HEK293 (cell line): ENCODE measurements around the gene MAN2B1.

Experiments
- BCL11B ChIP-seq: fragments of 450-650 bp; formaldehyde crosslinking; IDR thresholded peaks from 2 replicates; pipeline ENCODE4 v1.5.1; 2016; ENCODE audit warnings: low read depth, missing biosample characterization, missing genetic modification characterization
- GLIS2 ChIP-seq: fragments of 450-650 bp; formaldehyde crosslinking; IDR thresholded peaks from 2 replicates; pipeline ENCODE4 v1.5.1; 2016; ENCODE audit warnings: missing biosample characterization, missing genetic modification characterization
- HOXA7 ChIP-seq: sonication (generic); formaldehyde crosslinking; IDR thresholded peaks from 2 replicates; pipeline ENCODE4 v1.8.1; 2022; ENCODE audit warnings: missing genetic modification reagents, borderline replicate concordance
- KLF1 ChIP-seq: fragments of 450-650 bp; formaldehyde crosslinking; IDR thresholded peaks from 2 replicates; pipeline ENCODE4 v1.5.1; 2016; ENCODE audit warnings: missing biosample characterization, missing genetic modification characterization
- OSR2 ChIP-seq: fragments of 450-650 bp; formaldehyde crosslinking; IDR thresholded peaks from 2 replicates; pipeline ENCODE4 v1.5.1; 2016; ENCODE audit warnings: missing biosample characterization, missing genetic modification characterization
- ZEB2 ChIP-seq: fragments of 450-650 bp; formaldehyde crosslinking; IDR thresholded peaks from 2 replicates; pipeline ENCODE4 v1.5.1; 2016; ENCODE audit warnings: missing biosample characterization, missing genetic modification characterization
- ZFP41 ChIP-seq: fragments of 450-650 bp; formaldehyde crosslinking; IDR thresholded peaks from 2 replicates; pipeline ENCODE4 v1.5.1; 2016; ENCODE audit warnings: missing biosample characterization, missing genetic modification characterization, borderline replicate concordance
- ZIC2 ChIP-seq: fragments of 450-650 bp; formaldehyde crosslinking; IDR thresholded peaks from 2 replicates; pipeline ENCODE4 v1.5.1; 2016; ENCODE audit warnings: missing biosample characterization, missing genetic modification characterization
- ZNF10 ChIP-seq: fragments of 450-650 bp; formaldehyde crosslinking; IDR thresholded peaks from 2 replicates; pipeline ENCODE4 v1.5.1; 2017; ENCODE audit warnings: missing biosample characterization, missing genetic modification characterization
- ZNF202 ChIP-seq: fragments of 450-650 bp; formaldehyde crosslinking; IDR thresholded peaks from 2 replicates; pipeline ENCODE4 v1.5.1; 2016; ENCODE audit warnings: missing biosample characterization, missing genetic modification characterization, borderline replicate concordance
- ZNF214 ChIP-seq: fragments of 450-650 bp; formaldehyde crosslinking; IDR thresholded peaks from 2 replicates; pipeline ENCODE4 v1.5.1; 2017; ENCODE audit warnings: missing biosample characterization, mild to moderate bottlenecking, missing genetic modification characterization, borderline replicate concordance
- ZNF239 ChIP-seq: fragments of 450-650 bp; formaldehyde crosslinking; IDR thresholded peaks from 2 replicates; pipeline ENCODE4 v1.5.1; 2016; ENCODE audit warnings: missing biosample characterization, missing genetic modification characterization
- ZNF280D ChIP-seq: fragments of 450-650 bp; formaldehyde crosslinking; IDR thresholded peaks from 2 replicates; pipeline ENCODE4 v1.5.1; 2016; ENCODE audit warnings: missing biosample characterization, missing genetic modification characterization
- ZNF324 ChIP-seq: fragments of 450-650 bp; formaldehyde crosslinking; IDR thresholded peaks from 2 replicates; pipeline ENCODE4 v1.5.1; 2016; ENCODE audit warnings: missing biosample characterization, missing genetic modification characterization
- ZNF366 ChIP-seq: fragments of 450-650 bp; formaldehyde crosslinking; conservative IDR thresholded peaks from 2 replicates; pipeline ENCODE4 v1.5.1; 2016; ENCODE audit warnings: missing biosample characterization, missing genetic modification characterization
- ZNF37A ChIP-seq: fragments of 450-650 bp; IDR thresholded peaks from 2 replicates; pipeline ENCODE4 v1.5.1; 2018; ENCODE audit warnings: missing biosample characterization, missing genetic modification characterization
- ZNF391 ChIP-seq: fragments of 450-650 bp; formaldehyde crosslinking; IDR thresholded peaks from 2 replicates; pipeline ENCODE4 v1.5.1; 2016; ENCODE audit warnings: low read depth, missing biosample characterization, missing genetic modification characterization, borderline replicate concordance
- ZNF416 ChIP-seq: fragments of 450-650 bp; formaldehyde crosslinking; IDR thresholded peaks from 2 replicates; pipeline ENCODE4 v1.5.1; 2016; ENCODE audit warnings: missing biosample characterization, missing genetic modification characterization
- ZNF48 ChIP-seq: fragments of 450-650 bp; formaldehyde crosslinking; IDR thresholded peaks from 2 replicates; pipeline ENCODE4 v1.5.1; 2016; ENCODE audit warnings: missing biosample characterization, missing genetic modification characterization
- ZNF513 ChIP-seq: fragments of 450-650 bp; IDR thresholded peaks from 2 replicates; pipeline ENCODE4 v1.5.1; 2018; ENCODE audit warnings: missing biosample characterization, missing genetic modification characterization
- ZNF558 ChIP-seq: fragments of 450-650 bp; formaldehyde crosslinking; IDR thresholded peaks from 2 replicates; pipeline ENCODE4 v1.5.1; 2016; ENCODE audit warnings: missing biosample characterization, missing genetic modification characterization
- ZNF600 ChIP-seq: fragments of 450-650 bp; formaldehyde crosslinking; IDR thresholded peaks from 2 replicates; pipeline ENCODE4 v1.5.1; 2016; ENCODE audit warnings: missing biosample characterization, missing genetic modification characterization
- ZNF624 ChIP-seq: fragments of 450-650 bp; formaldehyde crosslinking; IDR thresholded peaks from 2 replicates; pipeline ENCODE4 v1.5.1; 2017; ENCODE audit warnings: missing biosample characterization, missing genetic modification characterization
- ZNF654 ChIP-seq: fragments of 450-650 bp; formaldehyde crosslinking; IDR thresholded peaks from 2 replicates; pipeline ENCODE4 v1.5.1; 2016; ENCODE audit warnings: low read depth, missing biosample characterization, missing genetic modification characterization
- ZNF707 ChIP-seq: fragments of 450-650 bp; formaldehyde crosslinking; IDR thresholded peaks from 2 replicates; pipeline ENCODE4 v1.5.1; 2016; ENCODE audit warnings: missing biosample characterization, missing genetic modification characterization
- ZSCAN18 ChIP-seq: fragments of 450-650 bp; formaldehyde crosslinking; IDR thresholded peaks from 2 replicates; pipeline ENCODE4 v1.5.1; 2016; ENCODE audit warnings: missing biosample characterization, missing genetic modification characterization
- ZXDB ChIP-seq: fragments of 450-650 bp; formaldehyde crosslinking; IDR thresholded peaks from 2 replicates; pipeline ENCODE4 v1.5.1; 2016; ENCODE audit warnings: missing biosample characterization, missing genetic modification characterization
- TF ChIP-seq, protein P1 (sequence below): fragments of 450-650 bp; formaldehyde crosslinking; IDR thresholded peaks from 2 replicates; pipeline ENCODE4 v1.5.1; 2017; ENCODE audit warnings: missing biosample characterization, missing genetic modification characterization
- TF ChIP-seq, protein P2 (sequence below): fragments of 450-650 bp; formaldehyde crosslinking; IDR thresholded peaks from 2 replicates; pipeline ENCODE4 v1.5.1; 2016; ENCODE audit warnings: missing biosample characterization, missing genetic modification characterization

Gene MAN2B1

DNA sequence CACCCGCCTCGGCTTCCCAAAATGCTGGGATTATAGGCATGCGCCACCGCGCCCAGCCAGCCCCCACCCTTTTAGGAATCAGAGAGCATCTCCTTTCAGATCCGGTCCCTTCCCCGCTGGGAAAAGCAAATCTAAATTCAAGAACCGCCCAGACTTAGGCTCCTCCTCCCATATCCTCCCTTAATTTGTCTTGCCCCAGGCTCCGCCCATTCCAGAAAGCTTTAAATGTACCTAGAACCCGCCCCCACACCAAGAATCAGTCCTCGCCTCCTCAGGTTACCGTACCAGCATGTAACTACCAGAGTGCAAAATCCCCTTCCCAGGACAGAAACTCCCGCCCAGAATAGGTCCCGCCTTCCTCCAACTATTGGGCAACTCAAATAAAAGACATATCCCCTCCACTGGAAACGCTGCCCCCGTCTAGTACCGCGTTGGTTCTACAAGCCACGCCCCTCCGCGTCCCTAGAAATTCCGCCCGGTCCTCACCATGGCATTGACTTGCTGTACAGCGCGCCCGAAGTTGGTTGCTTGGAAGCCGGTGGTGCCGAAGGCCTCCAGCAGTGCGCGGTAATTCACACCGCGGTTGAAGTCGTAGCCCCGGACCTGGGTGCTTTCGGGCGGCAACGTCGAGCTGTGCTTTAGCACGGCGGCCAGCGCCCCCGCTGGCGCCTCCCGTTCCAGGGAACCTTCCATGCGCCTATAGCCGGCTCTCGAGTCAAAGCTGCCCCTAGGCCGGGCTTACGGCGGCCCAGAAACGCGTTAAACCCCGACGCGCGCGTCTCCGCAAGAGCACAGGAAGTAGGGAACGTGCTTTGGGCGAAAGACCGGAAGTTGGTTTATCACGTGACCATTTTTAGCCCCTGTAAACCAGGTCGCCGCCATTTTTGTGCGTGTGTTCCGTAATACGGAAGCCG, 14.8 kb upstream of the MAN2B1 start, which contains the start of gene DHPS (continued):
- TF ChIP-seq ZNF48 (tag by site-specific recombination) = no peak
- no peak for TF ChIP-seq ZNF280D
- no peak for TF ChIP-seq GLIS2 (tag by site-specific recombination)
- peak; percentile 63; the same call in 1 of the 2 replicates for TF ChIP-seq ZNF10 (tag by site-specific recombination)
- peak; percentile 95 for TF ChIP-seq ZEB2 (tag by site-specific recombination)
- TF ChIP-seq, protein P1, sequence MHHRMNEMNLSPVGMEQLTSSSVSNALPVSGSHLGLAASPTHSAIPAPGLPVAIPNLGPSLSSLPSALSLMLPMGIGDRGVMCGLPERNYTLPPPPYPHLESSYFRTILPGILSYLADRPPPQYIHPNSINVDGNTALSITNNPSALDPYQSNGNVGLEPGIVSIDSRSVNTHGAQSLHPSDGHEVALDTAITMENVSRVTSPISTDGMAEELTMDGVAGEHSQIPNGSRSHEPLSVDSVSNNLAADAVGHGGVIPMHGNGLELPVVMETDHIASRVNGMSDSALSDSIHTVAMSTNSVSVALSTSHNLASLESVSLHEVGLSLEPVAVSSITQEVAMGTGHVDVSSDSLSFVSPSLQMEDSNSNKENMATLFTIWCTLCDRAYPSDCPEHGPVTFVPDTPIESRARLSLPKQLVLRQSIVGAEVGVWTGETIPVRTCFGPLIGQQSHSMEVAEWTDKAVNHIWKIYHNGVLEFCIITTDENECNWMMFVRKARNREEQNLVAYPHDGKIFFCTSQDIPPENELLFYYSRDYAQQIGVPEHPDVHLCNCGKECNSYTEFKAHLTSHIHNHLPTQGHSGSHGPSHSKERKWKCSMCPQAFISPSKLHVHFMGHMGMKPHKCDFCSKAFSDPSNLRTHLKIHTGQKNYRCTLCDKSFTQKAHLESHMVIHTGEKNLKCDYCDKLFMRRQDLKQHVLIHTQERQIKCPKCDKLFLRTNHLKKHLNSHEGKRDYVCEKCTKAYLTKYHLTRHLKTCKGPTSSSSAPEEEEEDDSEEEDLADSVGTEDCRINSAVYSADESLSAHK (tag by site-specific recombination) = peak; percentile 35; the same call in 1 of the 2 replicates
- peak; percentile 45; the same call in 1 of the 2 replicates for TF ChIP-seq ZNF324 (tag by site-specific recombination)
- TF ChIP-seq ZNF513 (tag by site-specific recombination) = no peak
- TF ChIP-seq ZNF600 = peak; percentile 49; the same call in 1 of the 2 replicates
- TF ChIP-seq, protein P2, sequence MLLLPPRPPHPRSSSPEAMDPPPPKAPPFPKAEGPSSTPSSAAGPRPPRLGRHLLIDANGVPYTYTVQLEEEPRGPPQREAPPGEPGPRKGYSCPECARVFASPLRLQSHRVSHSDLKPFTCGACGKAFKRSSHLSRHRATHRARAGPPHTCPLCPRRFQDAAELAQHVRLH = peak; percentile 100
- TF ChIP-seq ZIC2 (tag by site-specific recombination) = no peak; the same call in 1 of the 2 replicates
- no peak for TF ChIP-seq ZFP41 (tag by site-specific recombination)
- peak; percentile 98 for TF ChIP-seq ZXDB (tag by site-specific recombination)
- TF ChIP-seq ZNF202 (tag by site-specific recombination) = no peak
- no peak for TF ChIP-seq ZNF239 (tag by site-specific recombination)
- no peak for TF ChIP-seq ZNF416
- TF ChIP-seq ZNF214 (tag by site-specific recombination) = no peak
- peak; percentile 59 for TF ChIP-seq ZNF366 (tag by site-specific recombination)
- no peak; the same call in 1 of the 2 replicates for TF ChIP-seq ZNF558 (tag by site-specific recombination)
- no peak for TF ChIP-seq BCL11B (tag by site-specific recombination)
- no peak for TF ChIP-seq ZNF624 (tag by site-specific recombination)
- TF ChIP-seq HOXA7 (CRISPR knock-in tag) = no peak
- no peak for TF ChIP-seq ZNF707 (tag by site-specific recombination)
- TF ChIP-seq ZNF654 (tag by site-specific recombination) = no peak
- no peak for TF ChIP-seq ZNF37A (tag by site-specific recombination)
- no peak; the same call in 1 of the 2 replicates for TF ChIP-seq ZSCAN18
- TF ChIP-seq KLF1 (tag by site-specific recombination) = peak; percentile 32
- 0 out of 2 replicates have a peak, but pooled peaks have one; percentile 47 for TF ChIP-seq ZNF391 (tag by site-specific recombination)
- no peak for TF ChIP-seq OSR2
